LNCaP clone FGC (cell line): Measurements from ENCODE around the gene CARD10.
A peak's percentile ranks its signal among the peaks of the same experiment; 100 is the strongest.

ENCODE experiments used
- DNase-seq: peaks from one replicate; pipeline ENCODE4 v3.0.0-alpha.2; 2011; ENCODE audit warnings: low read depth
- H3K4me3 ChIP-seq: 2 replicates; pipeline ENCODE4 v1.5.1; 2011; ENCODE audit warnings: mild to moderate bottlenecking, low read depth, low read length, control low read depth
- CTCF ChIP-seq: IDR thresholded peaks from 2 replicates; pipeline ENCODE4 v1.5.1; 2012; ENCODE audit warnings: mild to moderate bottlenecking; ENCODE audit not compliant: control insufficient read depth, insufficient read depth; ENCODE audit errors: extremely low read depth

Gene CARD10

GRCh38 chr22:37505989-37506388 is 13.2 kb downstream of the CARD10 start:
- TF ChIP-seq CTCF: no peak
- DNase-seq: no peak

GRCh38 chr22:37505565-37505964 is 13.7 kb downstream of the CARD10 start:
- no peak for DNase-seq
- TF ChIP-seq CTCF: no peak
- H3K4me3 ChIP-seq: no peak overlapping the region

More at GRCh38 chr22:37505989-37506388, 13.2 kb downstream of the CARD10 start:
- H3K4me3 ChIP-seq: no peak overlapping the region

GRCh38 chr22:37504964-37505363 is 14.3 kb downstream of the CARD10 start:
- no peak for DNase-seq
- no peak overlapping the region for H3K4me3 ChIP-seq
- no peak for TF ChIP-seq CTCF

GRCh38 chr22:37503850-37504249 is 15.4 kb downstream of the CARD10 start:
- TF ChIP-seq CTCF: no peak
- H3K4me3 ChIP-seq: no peak overlapping the region
- no peak for DNase-seq

GRCh38 chr22:37503183-37503683 is 16.0 kb downstream of the CARD10 start:
- TF ChIP-seq CTCF: no peak

GRCh38 chr22:37502342-37503182 is 16.7 kb downstream of the CARD10 start:
- no peak for TF ChIP-seq CTCF

More at GRCh38 chr22:37503183-37503683, 16.0 kb downstream of the CARD10 start:
- H3K4me3 ChIP-seq: no peak overlapping the region
- DNase-seq: no peak

More at GRCh38 chr22:37502342-37503182, 16.7 kb downstream of the CARD10 start:
- H3K4me3 ChIP-seq: no peak overlapping the region
- peak; percentile 38 for DNase-seq
